OCI-LY7 (cell line): ENCODE measurements around the gene CLCN2.

Experiments
- CTCF ChIP-seq: fragments of 200-600 bp; sonication (generic); conservative IDR thresholded peaks from 2 replicates; pipeline ENCODE4 v1.5.1; 2014; ENCODE audit warnings: mild to moderate bottlenecking, antibody characterized with exemption, low read length, moderate library complexity, mixed read lengths
- EZH2phosphoT487 ChIP-seq: fragments of 200-600 bp; sonication (generic); IDR thresholded peaks from 2 replicates; pipeline ENCODE4 v1.6.1; 2018; ENCODE audit warnings: low read depth, borderline replicate concordance, mild to moderate bottlenecking, mixed run types, antibody characterized with exemption, low read length, moderate library complexity, mixed read lengths

GRCh38 chr3:184383033-184383740, 21.8 kb upstream of the CLCN2 start:
- TF ChIP-seq CTCF: no peak
- no peak for TF ChIP-seq EZH2phosphoT487
